ENCODE measurements around the gene CDC42BPB.

DNA sequence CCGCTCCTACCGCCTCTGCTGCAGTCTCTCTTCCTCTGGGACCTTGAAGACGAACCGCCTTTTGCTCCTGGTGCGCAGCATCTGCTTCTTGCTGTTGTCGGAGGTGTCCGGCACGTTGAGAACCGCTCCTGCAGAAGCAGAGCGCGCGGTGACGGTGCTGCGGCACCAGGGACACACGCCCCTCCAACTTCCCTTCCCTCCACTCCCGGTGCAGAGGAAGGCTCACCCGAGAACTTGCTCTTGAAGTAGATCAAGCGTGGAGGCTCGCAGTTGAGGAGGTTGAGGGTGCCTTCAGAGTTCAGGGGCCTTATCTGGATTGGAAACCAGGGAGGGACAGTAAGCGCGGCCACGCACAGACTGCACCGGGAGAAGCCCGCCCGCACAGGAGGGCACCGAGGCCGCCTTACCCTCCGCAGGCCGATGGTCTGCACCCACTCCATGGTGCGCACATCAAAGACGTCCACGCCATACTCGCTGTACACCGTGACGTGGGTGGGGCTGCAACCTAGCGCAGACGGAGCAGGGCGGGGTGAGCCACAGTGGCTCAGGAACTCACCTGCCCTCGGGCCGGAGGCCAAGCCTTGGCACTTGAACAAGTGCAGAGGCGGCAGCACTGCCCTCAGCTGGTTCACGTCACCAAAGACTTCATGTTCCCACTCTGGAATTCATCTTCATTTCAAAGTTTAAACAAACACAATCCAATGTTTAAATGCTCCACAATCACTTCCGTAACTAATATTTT, 117.4 kb downstream of the CDC42BPB start:
- TF ChIP-seq, protein P1, sequence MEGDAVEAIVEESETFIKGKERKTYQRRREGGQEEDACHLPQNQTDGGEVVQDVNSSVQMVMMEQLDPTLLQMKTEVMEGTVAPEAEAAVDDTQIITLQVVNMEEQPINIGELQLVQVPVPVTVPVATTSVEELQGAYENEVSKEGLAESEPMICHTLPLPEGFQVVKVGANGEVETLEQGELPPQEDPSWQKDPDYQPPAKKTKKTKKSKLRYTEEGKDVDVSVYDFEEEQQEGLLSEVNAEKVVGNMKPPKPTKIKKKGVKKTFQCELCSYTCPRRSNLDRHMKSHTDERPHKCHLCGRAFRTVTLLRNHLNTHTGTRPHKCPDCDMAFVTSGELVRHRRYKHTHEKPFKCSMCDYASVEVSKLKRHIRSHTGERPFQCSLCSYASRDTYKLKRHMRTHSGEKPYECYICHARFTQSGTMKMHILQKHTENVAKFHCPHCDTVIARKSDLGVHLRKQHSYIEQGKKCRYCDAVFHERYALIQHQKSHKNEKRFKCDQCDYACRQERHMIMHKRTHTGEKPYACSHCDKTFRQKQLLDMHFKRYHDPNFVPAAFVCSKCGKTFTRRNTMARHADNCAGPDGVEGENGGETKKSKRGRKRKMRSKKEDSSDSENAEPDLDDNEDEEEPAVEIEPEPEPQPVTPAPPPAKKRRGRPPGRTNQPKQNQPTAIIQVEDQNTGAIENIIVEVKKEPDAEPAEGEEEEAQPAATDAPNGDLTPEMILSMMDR (IDR thresholded peaks at IDR 0.05) = no peak
- no peak for TF ChIP-seq POLR2A (IDR thresholded peaks at IDR 0.05)
- TF ChIP-seq POLR2AphosphoS5 (IDR thresholded peaks at IDR 0.05) = peak in 1 of 2 donors; percentile 2

Measured in upper lobe of left lung (tissue), 4 donors.